Vagina (tissue), 2 donors: ENCODE measurements around the gene CDHR3. TPM values are rescaled to one million over a fixed set of nuclear protein-coding genes. Genes with fewer than 3 reads are reported as not detected.
A peak's percentile ranks its signal among the peaks of the same experiment; 100 is the strongest.
"Not testable (repeated sequence)": the region's sequence is repeated elsewhere in the genome, so short reads cannot be mapped to it uniquely, and the experiment has no call there.

Experiments
- DNase-seq, 2 donors: peaks; one replicate each; pipeline ENCODE4 v3.0.0-alpha.2; 2017; ENCODE audit errors: extremely low spot score in 2 of 2
- H3K27ac ChIP-seq: fragments of 200-600 bp; sonication (generic); one replicate; pipeline ENCODE4 v1.5.1; 2019
- H3K27me3 ChIP-seq: fragments of 200-600 bp; sonication (generic); one replicate; pipeline ENCODE4 v1.5.1; 2019
- H3K36me3 ChIP-seq, 2 donors: fragments of 200-600 bp; sonication (generic); one replicate each; pipeline ENCODE4 v1.5.1; 2017 to 2019
- H3K4me1 ChIP-seq: fragments of 200-600 bp; sonication (generic); one replicate; pipeline ENCODE4 v1.5.1; 2019
- H3K4me3 ChIP-seq, 2 donors: fragments of 200-600 bp; sonication (generic); 1 replicate in 1 of 2; 2 replicates in 1 of 2; pipeline ENCODE4 v1.5.1; 2016 to 2019
- H3K9me3 ChIP-seq: fragments of 200-600 bp; sonication (generic); one replicate; pipeline ENCODE4 v1.5.1; 2019
- POLR2A ChIP-seq, 2 donors: fragments of 450-650 bp; IDR thresholded peaks; one replicate each; pipeline ENCODE4 v1.6.1; 2017; ENCODE audit warnings: antibody characterized with exemption in 2 of 2, mild to moderate bottlenecking in 2 of 2, moderate library complexity in 2 of 2
- POLR2AphosphoS5 ChIP-seq, 2 donors: sonication (generic); formaldehyde crosslinking; IDR thresholded peaks; one replicate each; pipeline ENCODE4 v1.9.0; 2017; ENCODE audit warnings: antibody characterized with exemption in 2 of 2, mild to moderate bottlenecking in 2 of 2, low read depth in 1 of 2; ENCODE audit not compliant: insufficient read depth in 1 of 2
- intact Hi-C: fragments of 100-400 bp; cut with DNase I; formaldehyde crosslinking; loops from one replicate; pipeline ENCODE4 v1.15.1; 2023
- total RNA-seq: library from RNA; depleted of rRNA; stranded (reverse); fragments of >200 nt; gene quantifications from one replicate; pipeline ENCODE4 v1.2.3, GENCODE V29; 2016
- TF ChIP-seq, protein P1 (sequence below), 3 experiments: fragments of 450-650 bp in 2 of 3; fragments of 200-600 bp in 1 of 3; sonication (generic) in 1 of 3; IDR thresholded peaks; one replicate each; pipeline ENCODE4 v1.5.1; 2017 to 2019; ENCODE audit warnings: antibody characterized with exemption in 3 of 3, mild to moderate bottlenecking in 2 of 3, moderate library complexity in 2 of 3

Gene CDHR3
- total RNA-seq, 1 donor from 2014 or later, result 8.8 TPM

DNA sequence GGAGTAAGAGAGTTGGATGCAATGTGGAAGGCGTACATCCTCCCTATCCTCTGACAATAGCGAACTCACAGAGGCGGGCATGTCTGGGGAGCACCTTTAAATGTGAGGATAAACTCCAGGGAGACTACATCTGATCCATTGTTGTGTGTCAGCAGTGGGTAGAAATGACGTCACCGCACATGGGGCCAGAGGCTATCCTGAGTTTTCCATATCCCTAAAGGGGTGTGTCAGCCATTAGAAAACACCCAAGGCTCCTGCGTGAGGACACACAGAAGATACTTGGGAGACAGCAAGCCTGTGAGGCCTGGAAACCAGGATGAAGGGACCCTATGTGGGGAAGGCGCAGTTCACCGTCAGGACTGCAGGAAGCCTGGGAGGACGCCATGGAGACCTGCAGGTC, 17.2 kb upstream of the CDHR3 start:
- intact Hi-C loops, result no loop called here
- Histone ChIP-seq H3K4me3 (no peak overlapping the region), H3K36me3 (no peaks in the 10 kb centered on the region), H3K27me3 (no peaks in the 10 kb centered on the region), H3K9me3 (no peaks in the 10 kb centered on the region), H3K4me1 (no peaks in the 10 kb centered on the region), H3K27ac (no peak overlapping the region)
- TF ChIP-seq POLR2AphosphoS5 (IDR thresholded peaks at IDR 0.05; ENCODE audit: insufficient read depth in 1 of 2, low read depth in 1 of 2) (no peak), POLR2A (IDR thresholded peaks at IDR 0.05) (no peak)
- TF ChIP-seq, protein P1, sequence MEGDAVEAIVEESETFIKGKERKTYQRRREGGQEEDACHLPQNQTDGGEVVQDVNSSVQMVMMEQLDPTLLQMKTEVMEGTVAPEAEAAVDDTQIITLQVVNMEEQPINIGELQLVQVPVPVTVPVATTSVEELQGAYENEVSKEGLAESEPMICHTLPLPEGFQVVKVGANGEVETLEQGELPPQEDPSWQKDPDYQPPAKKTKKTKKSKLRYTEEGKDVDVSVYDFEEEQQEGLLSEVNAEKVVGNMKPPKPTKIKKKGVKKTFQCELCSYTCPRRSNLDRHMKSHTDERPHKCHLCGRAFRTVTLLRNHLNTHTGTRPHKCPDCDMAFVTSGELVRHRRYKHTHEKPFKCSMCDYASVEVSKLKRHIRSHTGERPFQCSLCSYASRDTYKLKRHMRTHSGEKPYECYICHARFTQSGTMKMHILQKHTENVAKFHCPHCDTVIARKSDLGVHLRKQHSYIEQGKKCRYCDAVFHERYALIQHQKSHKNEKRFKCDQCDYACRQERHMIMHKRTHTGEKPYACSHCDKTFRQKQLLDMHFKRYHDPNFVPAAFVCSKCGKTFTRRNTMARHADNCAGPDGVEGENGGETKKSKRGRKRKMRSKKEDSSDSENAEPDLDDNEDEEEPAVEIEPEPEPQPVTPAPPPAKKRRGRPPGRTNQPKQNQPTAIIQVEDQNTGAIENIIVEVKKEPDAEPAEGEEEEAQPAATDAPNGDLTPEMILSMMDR (IDR thresholded peaks at IDR 0.05), result no peak
- peak in 1 of 2 donors; percentile 77 for DNase-seq

DNA sequence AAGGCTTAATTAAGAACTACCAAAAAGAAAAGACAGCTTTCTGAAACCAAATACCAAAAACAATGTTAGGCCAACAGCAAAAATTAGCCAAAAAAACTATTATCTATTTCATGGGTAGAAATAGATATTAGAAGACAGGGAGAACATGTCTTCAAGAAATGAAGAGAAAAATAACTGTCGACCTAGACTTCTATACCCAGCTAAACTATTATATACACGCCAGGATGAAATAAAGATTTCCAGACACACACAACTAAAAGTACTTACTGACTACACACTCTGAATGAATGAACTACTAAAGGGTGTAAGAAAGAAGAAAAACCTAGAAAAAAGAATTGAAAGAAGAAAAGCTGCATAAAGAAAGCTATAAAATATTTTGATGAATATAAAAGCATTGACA, 11.5 kb upstream of the CDHR3 start:
- H3K4me1 ChIP-seq, result no peaks in the 10 kb centered on the region
- no peak overlapping the region for H3K4me3 ChIP-seq
- no peaks in the 10 kb centered on the region for H3K9me3 ChIP-seq
- no peaks in the 10 kb centered on the region for H3K36me3 ChIP-seq
- TF ChIP-seq POLR2A (IDR thresholded peaks at IDR 0.05) (no peak), POLR2AphosphoS5 (IDR thresholded peaks at IDR 0.05; ENCODE audit: insufficient read depth in 1 of 2, low read depth in 1 of 2) (no peak)
- TF ChIP-seq, protein P1 (IDR thresholded peaks at IDR 0.05), result no peak
- intact Hi-C loops, result no loop called here
- H3K27me3 ChIP-seq, result no peaks in the 10 kb centered on the region
- H3K27ac ChIP-seq, result no peak overlapping the region
- DNase-seq, result no peak

GRCh38 chr7:105952917-105953595, 10.0 kb upstream of the CDHR3 start:
- no peak for TF ChIP-seq POLR2AphosphoS5 (IDR thresholded peaks at IDR 0.05; ENCODE audit: insufficient read depth in 1 of 2, low read depth in 1 of 2)
- TF ChIP-seq POLR2A (IDR thresholded peaks at IDR 0.05), result no peak
- TF ChIP-seq, protein P1 (IDR thresholded peaks at IDR 0.05), result no peak
- Histone ChIP-seq H3K27me3 (no peaks in the 10 kb centered on the region), H3K4me3 (no peak overlapping the region), H3K27ac (no peak overlapping the region), H3K9me3 (no peaks in the 10 kb centered on the region), H3K4me1 (no peaks in the 10 kb centered on the region), H3K36me3 (no peaks in the 10 kb centered on the region)
- DNase-seq, result peak in 1 of 2 donors; percentile 76
- intact Hi-C loops, result no loop called here

DNA sequence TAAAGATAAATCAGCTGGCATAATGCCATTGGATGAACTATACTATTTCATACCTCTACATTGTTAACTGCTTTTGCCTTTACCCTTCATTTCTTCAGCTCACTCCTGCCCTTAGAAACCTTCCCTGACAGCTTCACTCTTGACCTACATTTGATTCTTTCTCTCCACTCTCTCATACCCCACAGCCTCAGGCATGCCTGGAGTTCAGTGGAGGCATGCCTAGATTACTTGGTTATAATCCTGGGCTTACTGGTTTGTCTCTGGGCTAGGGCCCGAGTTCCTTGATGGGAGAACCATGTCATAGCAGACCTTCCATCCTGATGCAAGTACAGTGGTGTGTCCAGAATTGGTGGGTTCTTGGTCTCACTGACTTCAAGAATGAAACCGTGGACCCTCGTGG, 8.4 kb upstream of the CDHR3 start:
- H3K9me3 ChIP-seq, result no peaks in the 10 kb centered on the region
- no peaks in the 10 kb centered on the region for H3K36me3 ChIP-seq
- no peak overlapping the region for H3K4me3 ChIP-seq
- intact Hi-C loops, result no loop called here
- TF ChIP-seq, protein P1 (IDR thresholded peaks at IDR 0.05), result no peak
- H3K27me3 ChIP-seq, result no peaks in the 10 kb centered on the region
- peak in 1 of 2 donors; percentile 32 for DNase-seq
- no peak overlapping the region for H3K27ac ChIP-seq
- H3K4me1 ChIP-seq, result no peaks in the 10 kb centered on the region

GRCh38 chr7:105955651-105956466, 7.2 kb upstream of the CDHR3 start:
- H3K36me3 ChIP-seq, H3K4me3 ChIP-seq, H3K27ac ChIP-seq, intact Hi-C loops, H3K4me1 ChIP-seq, H3K27me3 ChIP-seq, H3K9me3 ChIP-seq: not testable (repeated sequence)
- DNase-seq, result peak in 1 of 2 donors; percentile 42
